IPS DF 4.7 (cell line): ENCODE measurements around the gene DISC1.

Experiments used
- DNase-seq: peaks from one replicate; pipeline ENCODE4 v3.0.0-alpha.2; 2013; ENCODE audit warnings: low spot score; ENCODE audit errors: extremely low read depth

DISC1 gene

GRCh38 chr1:231695439-231696255 lies 69.1 kb downstream of the DISC1 start:
- no peak for DNase-seq

GRCh38 chr1:231699784-231700183 lies 73.2 kb downstream of the DISC1 start:
- DNase-seq: no peak

- DNase-seq: no peak
Measured at GRCh38 chr1:231701306-231701705, 74.7 kb downstream of the DISC1 start.

GRCh38 chr1:231702331-231702730 lies 75.7 kb downstream of the DISC1 start:
- DNase-seq: no peak

- no peak for DNase-seq
Measured at GRCh38 chr1:231702804-231703203, 76.2 kb downstream of the DISC1 start.

GRCh38 chr1:231705806-231706760 lies 79.5 kb downstream of the DISC1 start:
- no peak for DNase-seq

GRCh38 chr1:231706934-231707333 lies 80.3 kb downstream of the DISC1 start:
- DNase-seq: no peak

GRCh38 chr1:231707407-231707806 lies 80.8 kb downstream of the DISC1 start:
- no peak for DNase-seq

GRCh38 chr1:231708394-231708793 lies 81.8 kb downstream of the DISC1 start:
- no peak for DNase-seq

- no peak for DNase-seq
Measured at GRCh38 chr1:231714440-231714839, 87.8 kb downstream of the DISC1 start.

GRCh38 chr1:231715816-231716722 lies 89.5 kb downstream of the DISC1 start:
- DNase-seq: no peak

- no peak for DNase-seq
Measured at GRCh38 chr1:231716879-231717278, 90.3 kb downstream of the DISC1 start.

- DNase-seq: no peak
Measured at GRCh38 chr1:231719485-231720183, 93.0 kb downstream of the DISC1 start.

- DNase-seq: no peak
Measured at GRCh38 chr1:231720652-231721325, 94.2 kb downstream of the DISC1 start.

GRCh38 chr1:231721436-231721835 lies 94.8 kb downstream of the DISC1 start:
- DNase-seq: no peak

GRCh38 chr1:231722356-231722755 lies 95.8 kb downstream of the DISC1 start:
- DNase-seq: no peak

- DNase-seq: no peak
Measured at GRCh38 chr1:231723146-231723545, 96.6 kb downstream of the DISC1 start.

GRCh38 chr1:231724041-231724440 lies 97.5 kb downstream of the DISC1 start:
- DNase-seq: no peak

- peak; percentile 56 for DNase-seq
Measured at GRCh38 chr1:231724876-231725647, 98.5 kb downstream of the DISC1 start.
